Ishikawa (cell line): Measurements from ENCODE around the gene COQ2.

Source experiments
- CEBPB ChIP-seq: IDR thresholded peaks from 2 replicates; pipeline ENCODE4 v1.6.1; 2012
- CREB1 ChIP-seq: IDR thresholded peaks from 2 replicates; pipeline ENCODE4 v1.6.1; 2012; ENCODE audit warnings: low read depth
- EGR1 ChIP-seq: IDR thresholded peaks from 2 replicates; pipeline ENCODE4 v1.6.1; 2012
- EP300 ChIP-seq: IDR thresholded peaks from 2 replicates; pipeline ENCODE4 v1.6.1; 2012; ENCODE audit warnings: borderline replicate concordance
- FOXM1 ChIP-seq: IDR thresholded peaks from 2 replicates; pipeline ENCODE4 v1.6.1; 2012; ENCODE audit warnings: low read depth, borderline replicate concordance
- NFIC ChIP-seq: IDR thresholded peaks from 2 replicates; pipeline ENCODE4 v1.6.1; 2012
- RAD21 ChIP-seq: IDR thresholded peaks from 2 replicates; pipeline ENCODE4 v1.6.1; 2012; ENCODE audit warnings: low read depth
- TAF1 ChIP-seq: IDR thresholded peaks from 2 replicates; pipeline ENCODE4 v1.6.1; 2012; ENCODE audit warnings: low read depth, mild to moderate bottlenecking
- TCF12 ChIP-seq: IDR thresholded peaks from 2 replicates; pipeline ENCODE4 v1.6.1; 2012; ENCODE audit warnings: low read depth
- TEAD4 ChIP-seq: IDR thresholded peaks from 2 replicates; pipeline ENCODE4 v1.6.1; 2012
- ZBTB7A ChIP-seq: IDR thresholded peaks from 2 replicates; pipeline ENCODE4 v1.6.1; 2012; ENCODE audit warnings: low read depth
- TF ChIP-seq, protein P1 (sequence below): IDR thresholded peaks from 2 replicates; pipeline ENCODE4 v1.6.1; 2012
- TF ChIP-seq, protein P2 (sequence below): IDR thresholded peaks from 2 replicates; pipeline ENCODE4 v1.6.1; 2012; ENCODE audit warnings: low read depth, mild to moderate bottlenecking

DNA sequence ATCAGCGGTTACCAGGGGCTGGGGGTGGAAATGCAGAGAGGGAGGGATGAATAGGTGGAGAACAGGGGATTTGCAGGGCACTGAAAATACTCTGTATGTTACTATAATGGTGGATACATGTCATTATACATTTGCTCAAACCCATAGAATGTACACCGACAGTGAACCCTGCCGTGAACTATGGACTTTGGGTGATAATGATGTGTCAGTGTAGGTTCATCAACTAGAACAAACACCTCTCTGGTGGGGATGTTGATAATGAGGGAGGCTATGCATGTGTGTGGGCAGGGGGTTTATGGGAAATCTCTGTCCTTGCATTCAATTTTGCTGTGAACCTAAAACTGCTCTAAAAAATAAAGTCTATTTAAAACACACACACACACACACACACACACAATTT lies 38.5 kb upstream of the COQ2 start:
- TF ChIP-seq EGR1, result no peak
- no peak for TF ChIP-seq TAF1
- no peak for TF ChIP-seq CREB1
- no peak for TF ChIP-seq CEBPB
- no peak for TF ChIP-seq TCF12
- no peak for TF ChIP-seq RAD21
- TF ChIP-seq, protein P1, sequence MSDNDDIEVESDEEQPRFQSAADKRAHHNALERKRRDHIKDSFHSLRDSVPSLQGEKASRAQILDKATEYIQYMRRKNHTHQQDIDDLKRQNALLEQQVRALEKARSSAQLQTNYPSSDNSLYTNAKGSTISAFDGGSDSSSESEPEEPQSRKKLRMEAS, result no peak
- no peak for TF ChIP-seq EP300
- TF ChIP-seq, protein P2, sequence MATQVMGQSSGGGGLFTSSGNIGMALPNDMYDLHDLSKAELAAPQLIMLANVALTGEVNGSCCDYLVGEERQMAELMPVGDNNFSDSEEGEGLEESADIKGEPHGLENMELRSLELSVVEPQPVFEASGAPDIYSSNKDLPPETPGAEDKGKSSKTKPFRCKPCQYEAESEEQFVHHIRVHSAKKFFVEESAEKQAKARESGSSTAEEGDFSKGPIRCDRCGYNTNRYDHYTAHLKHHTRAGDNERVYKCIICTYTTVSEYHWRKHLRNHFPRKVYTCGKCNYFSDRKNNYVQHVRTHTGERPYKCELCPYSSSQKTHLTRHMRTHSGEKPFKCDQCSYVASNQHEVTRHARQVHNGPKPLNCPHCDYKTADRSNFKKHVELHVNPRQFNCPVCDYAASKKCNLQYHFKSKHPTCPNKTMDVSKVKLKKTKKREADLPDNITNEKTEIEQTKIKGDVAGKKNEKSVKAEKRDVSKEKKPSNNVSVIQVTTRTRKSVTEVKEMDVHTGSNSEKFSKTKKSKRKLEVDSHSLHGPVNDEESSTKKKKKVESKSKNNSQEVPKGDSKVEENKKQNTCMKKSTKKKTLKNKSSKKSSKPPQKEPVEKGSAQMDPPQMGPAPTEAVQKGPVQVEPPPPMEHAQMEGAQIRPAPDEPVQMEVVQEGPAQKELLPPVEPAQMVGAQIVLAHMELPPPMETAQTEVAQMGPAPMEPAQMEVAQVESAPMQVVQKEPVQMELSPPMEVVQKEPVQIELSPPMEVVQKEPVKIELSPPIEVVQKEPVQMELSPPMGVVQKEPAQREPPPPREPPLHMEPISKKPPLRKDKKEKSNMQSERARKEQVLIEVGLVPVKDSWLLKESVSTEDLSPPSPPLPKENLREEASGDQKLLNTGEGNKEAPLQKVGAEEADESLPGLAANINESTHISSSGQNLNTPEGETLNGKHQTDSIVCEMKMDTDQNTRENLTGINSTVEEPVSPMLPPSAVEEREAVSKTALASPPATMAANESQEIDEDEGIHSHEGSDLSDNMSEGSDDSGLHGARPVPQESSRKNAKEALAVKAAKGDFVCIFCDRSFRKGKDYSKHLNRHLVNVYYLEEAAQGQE, result no peak
- no peak for TF ChIP-seq ZBTB7A
- no peak for TF ChIP-seq NFIC
- TF ChIP-seq FOXM1, result no peak
- TF ChIP-seq TEAD4, result no peak
